Inflammatory macrophage (primary cell): ENCODE measurements around the gene CYB5A.
A peak's percentile ranks its signal among the peaks of the same experiment; 100 is the strongest.

Experiments
- DNase-seq, 2 donors: peaks; one replicate each; pipeline ENCODE4 v3.0.0-alpha.2; 2020 to 2022

Gene CYB5A

GRCh38 chr18:74276609-74277008 is 15.2 kb downstream of the CYB5A start:
- no peak for DNase-seq

GRCh38 chr18:74275736-74276135 is 16.0 kb downstream of the CYB5A start:
- DNase-seq = no peak

- no peak for DNase-seq
Measured at GRCh38 chr18:74274700-74275099, 17.1 kb downstream of the CYB5A start.

GRCh38 chr18:74273394-74273793 is 18.4 kb downstream of the CYB5A start:
- DNase-seq = no peak

- DNase-seq = no peak
Measured at GRCh38 chr18:74271635-74272034, 20.1 kb downstream of the CYB5A start.

GRCh38 chr18:74268933-74269620 is 22.7 kb downstream of the CYB5A start:
- DNase-seq = no peak

GRCh38 chr18:74268175-74268574 is 23.6 kb downstream of the CYB5A start:
- DNase-seq = no peak

- no peak for DNase-seq
Measured at GRCh38 chr18:74266161-74266560, 25.6 kb downstream of the CYB5A start.

- DNase-seq = no peak
Measured at GRCh38 chr18:74265546-74266098, 26.1 kb downstream of the CYB5A start.

GRCh38 chr18:74264303-74265020 is 27.3 kb downstream of the CYB5A start:
- DNase-seq = peak in 1 of 2 donors; percentile 44

- no peak for DNase-seq
Measured at GRCh38 chr18:74261053-74261713, 30.6 kb downstream of the CYB5A start.

- no peak for DNase-seq
Measured at GRCh38 chr18:74259347-74259746, 32.4 kb downstream of the CYB5A start.

- DNase-seq = no peak
Measured at GRCh38 chr18:74257083-74257482, 34.7 kb downstream of the CYB5A start.

- DNase-seq = no peak
Measured at GRCh38 chr18:74256190-74256589, 35.6 kb downstream of the CYB5A start.

GRCh38 chr18:74255131-74255616 is 36.6 kb downstream of the CYB5A start:
- DNase-seq = no peak

GRCh38 chr18:74252039-74252395 is 39.7 kb downstream of the CYB5A start:
- DNase-seq = peak in 1 of 2 donors; percentile 62

- DNase-seq = peak; percentile 84 to 94
Measured at GRCh38 chr18:74251297-74252038, 40.3 kb downstream of the CYB5A start.

GRCh38 chr18:74250131-74250530 is 41.6 kb downstream of the CYB5A start:
- DNase-seq = no peak

GRCh38 chr18:74249181-74249968 is 42.4 kb downstream of the CYB5A start:
- peak; percentile 91 to 95 for DNase-seq

- no peak for DNase-seq
Measured at GRCh38 chr18:74248595-74248994, 43.2 kb downstream of the CYB5A start.

GRCh38 chr18:74248189-74248588 is 43.6 kb downstream of the CYB5A start:
- no peak for DNase-seq

- DNase-seq = no peak
Measured at GRCh38 chr18:74244554-74244953, 47.2 kb downstream of the CYB5A start.
